Tibial artery (tissue), 4 donors: ENCODE measurements around the gene CREB5.

Source experiments
- DNase-seq, 2 donors: peaks; one replicate each; pipeline ENCODE4 v3.0.0-alpha.2; 2019
- H3K27ac ChIP-seq, 2 donors: fragments of 200-600 bp; sonication (generic) in 1 of 2; 1 replicate in 1 of 2; 2 replicates in 1 of 2; pipeline ENCODE4 v1.5.1; 2018 to 2019; ENCODE audit warnings: mild to moderate bottlenecking in 1 of 2
- H3K27me3 ChIP-seq, 2 donors: fragments of 200-600 bp; sonication (generic) in 1 of 2; one replicate each; pipeline versions ENCODE4 v1.5.1 to v1.6.0; 2016 to 2019
- H3K36me3 ChIP-seq, 3 donors: fragments of 200-600 bp; sonication (generic) in 2 of 3; one replicate each; pipeline ENCODE4 v1.5.1; 2016 to 2019; ENCODE audit warnings: mild to moderate bottlenecking in 2 of 3
- H3K4me1 ChIP-seq, 4 donors: fragments of 200-600 bp; sonication (generic) in 2 of 4; 1 replicate in 3 of 4; 2 replicates in 1 of 4; pipeline ENCODE4 v1.5.1; 2016 to 2019
- H3K4me3 ChIP-seq, 2 donors: fragments of 200-600 bp; sonication (generic) in 1 of 2; 1 replicate in 1 of 2; 2 replicates in 1 of 2; pipeline ENCODE4 v1.5.1; 2018 to 2019; ENCODE audit warnings: mild to moderate bottlenecking in 2 of 2
- H3K9me3 ChIP-seq, 3 donors: fragments of 200-600 bp; sonication (generic) in 1 of 3; one replicate each; pipeline ENCODE4 v1.5.1; 2016 to 2019
- intact Hi-C: fragments of 100-400 bp; cut with DNase I; formaldehyde crosslinking; loops from one replicate; pipeline ENCODE4 v1.15.0; 2023; ENCODE audit warnings: low total_unique reads
- TF ChIP-seq, protein P1 (sequence below), 2 experiments: fragments of 200-600 bp in 1 of 2; fragments of 450-650 bp in 1 of 2; IDR thresholded peaks; one replicate each; pipeline ENCODE4 v1.5.1; 2017 to 2019; ENCODE audit warnings: antibody characterized with exemption in 2 of 2, mild to moderate bottlenecking in 1 of 2, moderate library complexity in 1 of 2

Gene CREB5

GRCh38 chr7:28407651-28408050, 4.7 kb upstream of the CREB5 start:
- TF ChIP-seq, protein P1, sequence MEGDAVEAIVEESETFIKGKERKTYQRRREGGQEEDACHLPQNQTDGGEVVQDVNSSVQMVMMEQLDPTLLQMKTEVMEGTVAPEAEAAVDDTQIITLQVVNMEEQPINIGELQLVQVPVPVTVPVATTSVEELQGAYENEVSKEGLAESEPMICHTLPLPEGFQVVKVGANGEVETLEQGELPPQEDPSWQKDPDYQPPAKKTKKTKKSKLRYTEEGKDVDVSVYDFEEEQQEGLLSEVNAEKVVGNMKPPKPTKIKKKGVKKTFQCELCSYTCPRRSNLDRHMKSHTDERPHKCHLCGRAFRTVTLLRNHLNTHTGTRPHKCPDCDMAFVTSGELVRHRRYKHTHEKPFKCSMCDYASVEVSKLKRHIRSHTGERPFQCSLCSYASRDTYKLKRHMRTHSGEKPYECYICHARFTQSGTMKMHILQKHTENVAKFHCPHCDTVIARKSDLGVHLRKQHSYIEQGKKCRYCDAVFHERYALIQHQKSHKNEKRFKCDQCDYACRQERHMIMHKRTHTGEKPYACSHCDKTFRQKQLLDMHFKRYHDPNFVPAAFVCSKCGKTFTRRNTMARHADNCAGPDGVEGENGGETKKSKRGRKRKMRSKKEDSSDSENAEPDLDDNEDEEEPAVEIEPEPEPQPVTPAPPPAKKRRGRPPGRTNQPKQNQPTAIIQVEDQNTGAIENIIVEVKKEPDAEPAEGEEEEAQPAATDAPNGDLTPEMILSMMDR (IDR thresholded peaks at IDR 0.05), result no peak
- Histone ChIP-seq H3K4me1 (peaks cover 0 to 35% (median 21%) of the 10 kb centered on the region in 4 donors), H3K36me3 (no peaks in the 10 kb centered on the region), H3K9me3 (no peaks in the 10 kb centered on the region), H3K27me3 (no peaks in the 10 kb centered on the region), H3K27ac (peak overlapping the region; percentile 77 to 81), H3K4me3 (no peak overlapping the region)
- DNase-seq, result peak in 1 of 2 donors; percentile 41
- intact Hi-C loops, result loop anchor here (1.0 to 10.0 kb wide), 2 partner anchors 279 to 743 kb away; partner anchors contain the start of gene HIBADH

DNA sequence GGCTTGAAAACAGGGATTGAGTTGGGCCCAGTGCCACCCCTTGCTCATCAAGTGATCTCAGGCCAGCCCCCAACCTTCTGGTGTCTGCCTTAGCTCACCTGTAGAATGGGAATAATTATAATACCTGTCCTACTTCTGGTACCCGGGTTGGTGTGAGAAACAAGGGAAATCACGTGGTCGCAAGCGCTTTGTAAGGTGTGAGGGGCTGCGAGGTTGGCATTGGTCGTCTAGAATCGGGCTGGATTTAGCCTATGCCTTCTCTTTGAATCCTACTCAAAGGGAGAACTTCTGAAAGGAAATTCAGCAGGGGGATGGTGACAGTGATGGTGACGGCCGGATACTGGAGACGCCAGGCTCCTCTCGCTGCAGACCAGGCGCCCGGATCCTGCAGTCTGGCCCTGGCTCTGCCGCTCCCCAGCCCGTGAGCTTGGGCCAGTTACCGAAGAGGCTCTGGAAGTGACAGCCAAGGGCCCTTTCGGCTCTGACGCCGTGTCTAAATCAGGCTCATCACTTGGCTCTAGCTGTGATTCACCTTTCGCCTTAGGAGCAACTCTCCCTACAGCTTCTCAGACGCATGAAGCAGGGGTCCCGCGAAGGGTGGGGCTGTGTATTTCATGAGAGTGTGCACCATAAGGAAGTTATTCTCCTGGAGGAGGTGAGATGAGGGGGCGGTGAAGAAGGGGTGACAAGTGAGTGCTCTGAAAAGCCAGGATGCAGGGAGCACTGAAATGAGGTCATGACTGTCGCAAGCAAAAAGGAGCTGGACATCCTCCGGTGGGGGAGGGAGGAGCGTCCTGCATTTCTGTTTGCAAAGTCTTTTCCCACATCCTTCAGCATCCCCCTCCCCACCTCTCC, 4.0 kb upstream of the CREB5 start:
- Histone ChIP-seq H3K27me3 (no peaks in the 10 kb centered on the region), H3K9me3 (no peaks in the 10 kb centered on the region), H3K36me3 (no peaks in the 10 kb centered on the region), H3K27ac (peak overlapping the region; percentile 77 to 81), H3K4me1 (peaks cover 0 to 35% (median 21%) of the 10 kb centered on the region in 4 donors), H3K4me3 (peak overlapping the region; percentile 76 to 77)
- DNase-seq, result no peak
- TF ChIP-seq, protein P1 (IDR thresholded peaks at IDR 0.05), result no peak
- intact Hi-C loops, result loop anchor here (1.0 to 10.0 kb wide), 2 partner anchors 278 to 744 kb away; partner anchors contain the start of gene HIBADH

DNA sequence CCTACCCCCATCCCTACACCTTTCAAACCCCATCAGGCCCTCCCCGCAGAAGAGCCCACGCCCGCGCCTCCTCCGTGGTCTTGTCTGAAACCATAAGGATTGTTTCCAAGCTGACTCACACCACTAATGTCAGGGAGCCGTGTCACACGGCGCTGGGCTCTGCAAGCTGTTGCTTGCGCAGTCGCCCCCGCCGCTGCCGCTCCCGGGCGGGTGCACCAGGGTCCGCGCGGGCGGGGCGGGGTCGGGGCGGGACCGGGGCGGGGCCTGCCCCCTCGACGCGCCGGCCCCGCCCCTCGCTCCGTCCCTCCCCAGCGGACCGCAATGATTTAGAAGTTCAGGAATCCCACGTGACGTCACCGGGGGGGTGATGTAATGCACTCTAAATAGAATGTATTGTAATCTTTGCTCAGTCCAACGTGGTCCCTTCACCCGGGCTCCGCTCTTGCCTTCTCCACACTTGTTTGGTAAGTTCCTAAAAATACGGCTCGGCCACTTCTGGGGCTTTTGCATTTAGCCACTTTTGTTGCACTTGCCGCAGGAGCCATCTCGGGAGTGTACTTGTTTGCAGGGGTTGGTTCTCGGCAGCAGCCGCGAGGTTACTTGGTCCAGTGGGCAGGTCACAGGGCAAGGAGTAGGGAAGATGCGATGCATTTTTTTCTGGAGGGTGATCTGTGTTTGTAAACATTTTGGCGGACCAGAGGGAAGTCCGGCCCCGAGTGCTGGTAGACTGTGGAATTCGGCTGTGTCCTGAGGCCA, 3.2 kb upstream of the CREB5 start:
- intact Hi-C loops, result loop anchor here (1.0 to 10.0 kb wide), 2 partner anchors 277 to 744 kb away; partner anchors contain the start of gene HIBADH
- peak overlapping the region; percentile 76 to 77 for H3K4me3 ChIP-seq
- no peaks in the 10 kb centered on the region for H3K36me3 ChIP-seq
- H3K27me3 ChIP-seq, result no peaks in the 10 kb centered on the region
- TF ChIP-seq, protein P1 (IDR thresholded peaks at IDR 0.05), result no peak
- H3K4me1 ChIP-seq, result peaks cover 0 to 35% (median 21%) of the 10 kb centered on the region in 4 donors
- no peaks in the 10 kb centered on the region for H3K9me3 ChIP-seq
- peak; percentile 98 to 99 for DNase-seq
- H3K27ac ChIP-seq, result peak overlapping the region; percentile 77 to 81

- H3K9me3 ChIP-seq, result no peaks in the 10 kb centered on the region
- intact Hi-C loops, result loop anchor here (10.0 kb wide), 2 partner anchors 215 to 745 kb away; partner anchors contain the start of gene HIBADH
- TF ChIP-seq, protein P1 (IDR thresholded peaks at IDR 0.05), result no peak
- peak overlapping the region; percentile 76 to 77 for H3K4me3 ChIP-seq
- peak; percentile 60 to 80 for DNase-seq
- H3K4me1 ChIP-seq, result peaks cover 0 to 35% (median 21%) of the 10 kb centered on the region in 4 donors
- peak overlapping the region; percentile 77 to 81 for H3K27ac ChIP-seq
- H3K27me3 ChIP-seq, result no peaks in the 10 kb centered on the region
- no peaks in the 10 kb centered on the region for H3K36me3 ChIP-seq
These were observed 2.3 kb upstream of the CREB5 start for GRCh38 chr7:28409716-28410627.
